Small intestine (tissue), 7 donors: Measurements from ENCODE around the gene TXNDC17. TPM values are rescaled to one million over a fixed set of nuclear protein-coding genes. Genes with fewer than 3 reads are reported as not detected.

ENCODE experiments used
- DNase-seq, 2 donors: peaks; one replicate each; pipeline versions ENCODE4 v3.0.0 to v3.0.0-alpha.2; 2013
- FAIRE-seq: peaks from 2 replicates; lab custom pipeline; 2012; peaks lifted over from hg19 to GRCh38; lab: Jason Lieb, UNC
- H3K27ac ChIP-seq, 3 donors: one replicate each; pipeline ENCODE4 v1.5.1; 2013; ENCODE audit warnings: low read length in 2 of 3, mild to moderate bottlenecking in 2 of 3, control low read depth in 1 of 3, inconsistent platforms in 1 of 3, low read depth in 1 of 3, moderate library complexity in 1 of 3
- H3K27me3 ChIP-seq, 3 donors: one replicate each; pipeline ENCODE4 v1.6.1; 2013; ENCODE audit warnings: low read length in 3 of 3, inconsistent platforms in 1 of 3; ENCODE audit not compliant: control insufficient read depth in 3 of 3, insufficient read depth in 3 of 3
- H3K36me3 ChIP-seq, 3 donors: one replicate each; pipeline ENCODE4 v1.6.1; 2013; ENCODE audit warnings: low read length in 3 of 3, inconsistent platforms in 1 of 3, low read depth in 1 of 3, mild to moderate bottlenecking in 1 of 3, moderate library complexity in 1 of 3; ENCODE audit not compliant: control insufficient read depth in 3 of 3, insufficient read depth in 2 of 3
- H3K4me1 ChIP-seq, 3 donors: one replicate each; pipeline ENCODE4 v1.6.1; 2013; ENCODE audit warnings: low read length in 2 of 3, inconsistent platforms in 1 of 3, low read depth in 1 of 3, mild to moderate bottlenecking in 1 of 3, moderate library complexity in 1 of 3; ENCODE audit not compliant: control insufficient read depth in 3 of 3, insufficient read depth in 2 of 3
- H3K4me3 ChIP-seq, 3 donors: one replicate each; pipeline ENCODE4 v1.5.1; 2013; ENCODE audit warnings: low read length in 3 of 3, control low read depth in 1 of 3, inconsistent platforms in 1 of 3, low read depth in 1 of 3, mild to moderate bottlenecking in 1 of 3, moderate library complexity in 1 of 3
- H3K9me3 ChIP-seq, 2 donors: one replicate each; pipeline ENCODE4 v1.6.1; 2013; ENCODE audit warnings: low read depth in 1 of 2, low read length in 1 of 2; ENCODE audit not compliant: control insufficient read depth in 2 of 2, insufficient read depth in 1 of 2
- WGBS, 3 donors: extraction: QIAGEN DNeasy Blood & Tissue Kit; methylation state at CpG; one replicate each; pipeline ENCODE4 v1.1.7; 2013; 5-methylcytosine and 5-hydroxymethylcytosine counted together
- polyA plus RNA-seq, 4 donors: library from polyadenylated mRNA; stranded (reverse) in 3 of 4; unstranded in 1 of 4; fragments of 200-250 nt in 3 of 4; fragments of 120-200 nt in 1 of 4; gene quantifications; one replicate each; pipeline versions ENCODE4 v1.2.1 to v1.2.3, GENCODE V29; 2013
- donor health status: healthy with polysubstance abuse.
- donor health status: control.
- donor health status: control.
- donor health status: Bipolar disorder and iron deficiency.
- donor health status: healthy.

TXNDC17 gene
- polyA plus RNA-seq, 4 donors, result 137 to 647 (median 322) TPM

- H3K4me3 ChIP-seq, result no peak overlapping the region
- no peaks in the 10 kb centered on the region for H3K36me3 ChIP-seq
- H3K4me1 ChIP-seq, result no peaks in the 10 kb centered on the region
- DNase-seq (no peak), FAIRE-seq (no peak)
- peaks cover 0 to 6% (median 4%) of the 10 kb centered on the region in 3 donors for H3K27me3 ChIP-seq
- no peaks in the 10 kb centered on the region for H3K9me3 ChIP-seq
- no peak overlapping the region for H3K27ac ChIP-seq
- 56 to 71% (median 60%) methylated on average over 16 of the region's 16 CpGs for WGBS, 3 donors
These were observed 36.4 kb downstream of the TXNDC17 start for GRCh38 chr17:6677158-6677831.

- no peaks in the 10 kb centered on the region for H3K4me1 ChIP-seq
- H3K4me3 ChIP-seq, result no peak overlapping the region
- H3K9me3 ChIP-seq, result no peaks in the 10 kb centered on the region
- no peak for FAIRE-seq
- DNase-seq, result no peak
- no peak overlapping the region for H3K27ac ChIP-seq
- WGBS, 3 donors, result 72 to 80% (median 77%) methylated on average over 7 of the region's 7 CpGs
- peaks cover 0 to 6% (median 4%) of the 10 kb centered on the region in 3 donors for H3K27me3 ChIP-seq
- no peaks in the 10 kb centered on the region for H3K36me3 ChIP-seq
These were observed 37.1 kb downstream of the TXNDC17 start for GRCh38 chr17:6677946-6678345.

GRCh38 chr17:6679241-6679640 lies 38.4 kb downstream of the TXNDC17 start:
- Histone ChIP-seq H3K9me3 (no peaks in the 10 kb centered on the region), H3K36me3 (no peaks in the 10 kb centered on the region), H3K4me3 (no peak overlapping the region), H3K27ac (no peak overlapping the region), H3K4me1 (no peaks in the 10 kb centered on the region), H3K27me3 (peaks cover 0 to 6% (median 4%) of the 10 kb centered on the region in 3 donors)
- FAIRE-seq (no peak), DNase-seq (no peak)
- 71 to 78% (median 77%) methylated on average over 6 of the region's 6 CpGs for WGBS, 3 donors

GRCh38 chr17:6681176-6681575 lies 40.3 kb downstream of the TXNDC17 start:
- FAIRE-seq (no peak), DNase-seq (no peak)
- WGBS, 3 donors, result 41 to 66% (median 45%) methylated on average over 4 of the region's 4 CpGs
- no peak overlapping the region for H3K4me3 ChIP-seq
- peaks cover 0 to 6% (median 4%) of the 10 kb centered on the region in 3 donors for H3K27me3 ChIP-seq
- no peaks in the 10 kb centered on the region for H3K9me3 ChIP-seq
- no peaks in the 10 kb centered on the region for H3K4me1 ChIP-seq
- no peaks in the 10 kb centered on the region for H3K36me3 ChIP-seq
- no peak overlapping the region for H3K27ac ChIP-seq

DNA sequence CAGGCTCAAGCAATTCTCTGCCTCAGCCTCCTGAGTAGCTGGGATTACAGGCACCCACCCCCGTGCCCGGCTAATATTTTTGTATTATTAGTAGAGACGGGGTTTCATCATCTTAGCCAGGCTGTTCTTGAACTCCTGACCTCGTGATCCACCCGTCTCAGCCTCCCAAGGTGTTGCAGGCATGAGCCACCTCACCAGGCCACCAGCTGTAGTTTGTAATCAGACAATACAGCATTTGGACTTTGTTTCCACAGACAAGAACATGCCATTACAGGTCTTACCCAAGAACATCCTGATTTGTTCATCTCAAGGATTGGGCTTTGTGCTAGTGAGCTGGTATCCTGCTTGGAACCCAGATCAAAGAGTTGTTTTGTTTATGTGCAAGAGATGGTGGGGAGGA lies 40.8 kb downstream of the TXNDC17 start:
- Histone ChIP-seq H3K4me3 (no peak overlapping the region), H3K27ac (no peak overlapping the region), H3K9me3 (no peaks in the 10 kb centered on the region), H3K36me3 (no peaks in the 10 kb centered on the region), H3K4me1 (no peaks in the 10 kb centered on the region), H3K27me3 (peaks cover 0 to 6% (median 4%) of the 10 kb centered on the region in 3 donors)
- FAIRE-seq (no peak), DNase-seq (peak in 1 of 2 donors; percentile 49)
- 31 to 75% (median 46%) methylated on average over 5 of the region's 5 CpGs for WGBS, 3 donors

DNA sequence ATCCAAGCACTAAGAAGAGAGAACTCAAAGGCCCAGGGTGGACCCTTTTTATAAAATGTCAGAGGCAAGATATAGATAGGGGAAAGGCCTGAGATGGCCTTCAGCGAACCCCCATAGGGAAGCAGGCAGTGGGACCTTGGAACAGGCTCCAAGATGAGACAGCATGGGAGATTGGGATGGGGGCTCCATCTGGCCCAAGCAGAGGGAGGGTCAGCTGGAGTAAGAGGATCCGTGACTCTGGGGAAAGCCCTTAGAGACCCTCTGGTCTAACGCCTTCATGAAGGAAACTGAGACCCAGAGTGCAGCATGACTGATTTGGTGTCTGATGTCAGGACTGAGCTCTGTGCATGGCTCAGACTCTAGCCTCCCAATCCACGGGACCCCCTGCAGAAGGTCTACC lies 41.5 kb downstream of the TXNDC17 start:
- Histone ChIP-seq H3K4me3 (no peak overlapping the region), H3K4me1 (no peaks in the 10 kb centered on the region), H3K36me3 (no peaks in the 10 kb centered on the region), H3K27me3 (peaks cover 0 to 6% (median 4%) of the 10 kb centered on the region in 3 donors), H3K9me3 (no peaks in the 10 kb centered on the region), H3K27ac (no peak overlapping the region)
- 89 to 94% (median 90%) methylated on average over 4 of the region's 4 CpGs for WGBS, 3 donors
- DNase-seq, result no peak
- no peak for FAIRE-seq

DNA sequence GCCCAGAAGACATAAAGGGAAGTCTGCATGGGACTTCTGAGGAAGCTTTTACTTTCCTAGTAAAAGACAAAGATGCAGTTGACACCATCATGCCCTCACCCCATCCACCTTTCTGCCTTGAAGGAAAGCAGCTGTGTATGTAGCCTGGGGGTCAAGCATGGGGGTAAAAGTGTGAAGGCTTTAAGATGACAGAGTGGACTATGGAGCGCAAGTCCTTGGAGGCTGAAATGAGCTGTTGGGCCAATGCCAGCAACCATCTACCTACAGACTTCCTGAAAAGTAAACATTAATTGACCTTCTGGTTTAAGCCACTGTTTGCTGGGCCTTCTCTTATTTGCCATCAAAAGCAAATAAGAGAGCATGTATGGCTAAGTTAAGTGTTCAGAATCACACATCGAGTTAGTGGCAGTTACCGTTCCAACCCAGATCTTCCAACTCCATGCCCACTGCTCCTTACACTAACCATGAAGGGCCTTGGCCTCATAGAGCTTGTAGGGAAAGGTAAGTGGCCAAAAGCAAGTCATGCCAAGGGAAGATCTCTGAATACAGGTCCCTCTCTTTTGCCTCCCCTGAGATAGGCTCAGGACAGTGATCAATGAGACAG lies 42.3 kb downstream of the TXNDC17 start:
- H3K27me3 ChIP-seq, result peaks cover 0 to 6% (median 3%) of the 10 kb centered on the region in 3 donors
- no peak for FAIRE-seq

GRCh38 chr17:6683730-6684459 lies 43.0 kb downstream of the TXNDC17 start:
- DNase-seq (no peak), FAIRE-seq (no peak)
- Histone ChIP-seq H3K4me3 (no peak overlapping the region), H3K27me3 (peaks cover 0 to 2% (median 0%) of the 10 kb centered on the region in 3 donors), H3K27ac (no peak overlapping the region), H3K9me3 (no peaks in the 10 kb centered on the region), H3K4me1 (no peaks in the 10 kb centered on the region), H3K36me3 (no peaks in the 10 kb centered on the region)
- 85 to 91% (median 88%) methylated on average over 3 of the region's 3 CpGs for WGBS, 3 donors

More for the DNA sequence above, 42.3 kb downstream of the TXNDC17 start:
- H3K36me3 ChIP-seq, result no peaks in the 10 kb centered on the region
- no peaks in the 10 kb centered on the region for H3K9me3 ChIP-seq
- H3K4me3 ChIP-seq, result no peak overlapping the region
- no peak for DNase-seq
- H3K27ac ChIP-seq, result no peak overlapping the region
- H3K4me1 ChIP-seq, result no peaks in the 10 kb centered on the region
- WGBS, 3 donors, result 61 to 86% (median 70%) methylated on average over 3 of the region's 3 CpGs
